Measurements from ENCODE around the gene MRPL45.

The MRPL45 gene

DNA sequence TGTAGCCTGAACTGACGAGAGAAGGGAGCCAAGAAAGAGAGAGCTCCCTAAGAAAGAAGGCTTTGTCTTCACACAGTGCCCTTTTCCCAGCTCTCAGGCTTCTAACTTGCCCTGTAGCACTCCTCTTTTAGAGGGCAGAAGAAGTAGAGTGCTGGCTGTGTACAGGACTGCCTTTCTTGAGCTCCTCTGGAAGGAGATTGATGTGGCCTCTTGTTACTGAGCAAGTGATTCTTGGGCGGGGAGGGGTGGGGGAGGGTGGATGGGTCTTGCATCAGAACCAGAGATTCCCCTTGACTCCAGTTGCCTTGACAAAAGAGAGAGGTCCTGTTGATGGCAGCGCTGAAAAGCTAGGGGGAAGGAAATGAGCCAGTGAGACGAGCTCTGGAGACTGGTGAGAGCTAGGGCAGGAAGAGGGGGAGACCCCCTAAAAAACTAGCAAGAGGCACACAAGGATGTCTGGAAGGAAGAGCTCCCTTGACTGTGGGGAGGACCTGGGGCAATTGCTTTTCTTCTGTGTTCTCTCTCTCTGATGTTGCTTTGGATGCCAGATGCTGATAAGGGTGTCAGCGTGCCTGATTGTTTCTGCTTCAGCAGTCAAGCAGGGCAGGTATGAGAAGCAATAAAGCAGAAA lies 28.4 kb downstream of the MRPL45 start:
- DNase-seq = no peak

GRCh38 chr17:38326996-38327792 lies 30.2 kb downstream of the MRPL45 start:
- no peak for DNase-seq

GRCh38 chr17:38327936-38328335 lies 31.0 kb downstream of the MRPL45 start:
- no peak for DNase-seq

DNA sequence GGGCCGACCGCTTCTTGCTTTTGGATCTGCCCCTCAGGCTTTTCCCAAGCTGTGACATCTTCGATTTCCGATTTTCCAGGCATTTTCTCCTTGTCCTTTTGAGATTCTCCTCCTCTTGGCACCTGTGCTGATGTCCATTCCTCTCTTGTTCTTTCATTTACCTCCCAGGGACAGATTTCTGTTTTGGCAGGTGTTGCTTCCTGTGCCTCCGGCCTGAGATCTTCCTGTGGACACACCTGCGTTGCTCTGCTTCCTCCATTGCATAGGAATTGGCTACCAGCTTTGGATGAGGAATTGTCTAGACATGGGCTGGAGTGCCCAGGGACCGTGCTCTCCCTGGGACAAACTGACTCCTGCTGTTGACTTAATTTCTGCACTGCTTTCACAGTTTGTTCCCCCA lies 31.7 kb downstream of the MRPL45 start:
- no peak for DNase-seq

DNA sequence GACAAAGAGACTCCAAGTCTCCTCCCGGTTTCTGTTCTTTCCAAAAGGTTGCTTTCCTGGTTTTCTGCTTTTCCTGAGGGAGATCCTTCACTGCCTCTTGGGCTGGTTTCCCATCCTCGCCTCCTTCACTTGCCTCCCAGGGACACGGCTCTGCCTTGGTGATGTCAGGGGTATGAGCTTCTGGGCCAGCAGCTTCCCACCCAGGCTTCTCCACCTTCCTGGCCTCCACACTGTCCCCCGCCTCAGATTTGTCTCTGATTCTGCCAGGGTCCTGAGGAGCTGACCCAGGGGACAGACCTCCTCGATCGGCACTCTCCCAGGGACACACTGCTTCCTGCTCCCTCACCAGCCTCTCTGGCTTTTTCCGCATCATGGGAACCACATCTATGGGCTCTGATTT lies 32.3 kb downstream of the MRPL45 start:
- no peak for DNase-seq

DNA sequence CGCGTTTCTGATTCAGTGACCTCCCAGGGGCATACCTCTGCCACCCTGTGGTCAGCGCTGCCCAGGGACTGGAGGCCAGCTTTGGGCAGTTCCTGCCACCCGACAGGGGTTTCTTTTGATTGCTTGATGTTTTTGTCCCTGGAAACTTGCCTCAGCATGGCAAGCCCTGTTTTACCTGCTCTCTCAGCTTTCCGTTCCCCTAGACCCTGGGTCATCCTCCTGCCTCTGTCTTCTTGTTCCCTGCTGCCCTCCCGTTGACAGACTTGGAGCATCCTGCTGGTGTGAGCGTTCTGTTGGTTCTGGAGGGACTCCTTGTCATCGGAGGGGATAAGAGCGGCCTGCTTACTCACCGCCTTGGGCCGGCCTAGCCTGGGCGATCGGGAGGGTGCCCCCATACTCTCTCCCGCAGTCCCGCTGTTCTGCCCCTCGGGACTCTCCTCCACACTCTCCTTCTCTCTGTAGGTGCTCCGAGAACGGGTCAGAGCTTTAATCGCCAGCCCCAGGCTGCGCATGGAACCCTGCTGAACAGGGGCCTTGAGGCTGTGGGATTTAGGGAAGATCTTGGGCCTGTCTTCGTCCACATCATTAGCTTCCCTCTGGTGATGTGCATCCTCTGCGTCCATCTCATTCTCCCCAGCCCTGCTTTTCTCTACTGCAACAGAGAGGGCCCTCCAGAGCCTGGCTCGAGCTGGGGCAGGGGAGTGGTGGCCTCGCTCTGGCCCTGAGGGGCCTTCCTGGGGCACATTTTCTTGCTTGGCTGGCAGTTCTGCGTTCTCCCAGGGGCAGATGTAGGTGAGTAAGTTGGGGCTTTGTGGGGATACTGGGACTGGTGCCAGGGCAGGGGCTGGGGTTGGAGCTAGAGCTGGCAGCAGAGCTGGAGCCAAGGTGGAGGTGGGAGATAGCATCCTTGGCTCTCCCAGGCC lies 33.1 kb downstream of the MRPL45 start:
- no peak for DNase-seq

DNA sequence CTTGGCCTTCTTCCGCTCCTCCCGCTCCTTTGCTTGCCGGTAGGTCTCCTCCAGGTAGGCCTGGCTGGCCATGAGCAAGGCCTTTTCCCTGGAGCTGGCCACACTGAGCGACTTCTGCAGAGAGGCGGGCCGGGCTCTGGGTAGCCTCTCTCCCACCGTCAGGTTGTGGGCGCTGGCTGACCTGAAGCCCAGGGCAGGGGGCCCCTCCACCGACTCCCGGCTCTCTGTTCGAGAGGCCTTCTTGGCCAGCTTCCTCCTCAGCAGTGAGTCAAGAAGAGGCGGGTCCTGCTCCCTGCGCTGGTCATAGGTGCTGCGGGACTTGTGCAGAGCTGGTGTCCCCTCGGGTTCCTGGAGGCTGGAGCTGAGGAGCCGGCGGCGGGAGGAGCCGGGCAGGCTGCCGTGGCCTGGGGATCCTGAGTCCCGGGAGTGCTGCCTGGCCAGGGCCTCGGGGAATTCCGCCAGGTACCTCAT lies 34.0 kb downstream of the MRPL45 start:
- DNase-seq = no peak

DNA sequence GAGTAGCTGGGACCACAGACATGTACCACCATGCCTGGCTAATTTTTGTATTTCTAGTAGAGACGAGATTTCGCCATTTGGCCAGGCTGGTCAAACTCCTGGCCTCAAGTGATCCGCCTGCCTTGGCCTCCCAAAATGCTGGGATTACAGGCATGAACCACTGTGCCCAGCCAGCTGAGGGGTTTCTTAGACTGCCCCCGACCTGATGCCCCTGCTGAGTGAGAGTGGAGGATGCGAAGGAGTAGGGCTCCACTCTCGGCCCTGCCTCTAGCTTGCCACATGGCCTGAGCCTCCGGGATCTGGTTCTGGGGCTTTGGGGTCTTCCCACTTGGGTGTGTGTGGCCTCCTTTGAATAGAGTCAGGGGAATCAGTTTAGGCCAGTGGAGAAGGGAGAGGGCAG lies 35.8 kb downstream of the MRPL45 start:
- no peak for DNase-seq

DNA sequence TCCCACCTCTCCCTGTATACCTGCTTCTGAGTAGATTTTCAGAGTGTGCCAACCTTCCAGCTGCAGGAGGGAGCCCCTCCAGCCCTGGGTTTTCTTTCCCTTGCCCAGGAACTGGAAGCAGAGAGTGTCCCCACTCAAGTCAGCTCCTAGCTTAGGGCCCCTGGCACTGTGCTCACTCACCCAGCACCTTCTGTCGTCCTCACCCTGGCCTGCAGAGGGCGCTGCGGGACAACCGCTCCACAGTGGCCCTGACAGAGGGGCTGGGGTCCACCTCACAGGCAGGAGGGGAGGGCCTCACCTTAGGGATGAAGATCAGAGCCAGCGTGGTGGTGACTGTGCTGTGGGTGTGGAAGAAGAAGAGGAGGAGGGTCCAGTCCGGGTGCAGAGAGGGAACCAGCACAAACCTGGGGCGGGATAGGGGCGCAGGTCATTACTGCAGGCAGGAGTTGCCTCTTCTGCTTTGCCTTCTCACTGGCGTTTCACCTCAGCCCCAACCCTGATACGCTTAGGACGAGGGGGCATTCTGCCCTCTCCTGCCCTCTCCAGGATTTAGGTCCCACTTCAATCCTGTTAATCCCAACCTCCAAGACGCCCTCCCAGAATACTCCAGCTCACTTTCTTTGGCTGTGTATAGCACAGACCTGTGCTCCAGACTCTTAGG lies 36.8 kb downstream of the MRPL45 start:
- no peak for DNase-seq

- no peak for DNase-seq
Observed at GRCh38 chr17:38334480-38335364, 37.8 kb downstream of the MRPL45 start.

DNA sequence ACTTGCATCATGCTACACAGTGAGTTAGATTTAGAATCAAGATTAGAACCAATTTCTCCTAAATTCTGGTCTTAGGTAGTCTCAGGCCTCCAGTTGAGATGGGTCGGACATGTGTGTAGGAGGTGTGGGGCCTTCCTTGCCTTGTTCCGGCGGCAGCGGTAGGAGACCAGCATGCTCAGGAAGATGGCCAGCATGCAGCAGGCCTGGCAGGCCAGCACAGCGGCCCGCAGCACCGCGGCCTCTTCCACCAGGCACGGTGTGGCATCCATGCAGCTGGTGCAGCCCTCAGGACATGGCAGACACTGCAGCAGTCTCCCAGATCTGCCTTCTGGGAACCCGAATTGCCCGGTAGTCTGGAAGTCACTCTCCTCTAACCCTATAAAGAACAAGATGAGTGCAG lies 39.9 kb downstream of the MRPL45 start:
- no peak for DNase-seq

GRCh38 chr17:38338053-38338452 lies 41.1 kb downstream of the MRPL45 start:
- DNase-seq = no peak

DNA sequence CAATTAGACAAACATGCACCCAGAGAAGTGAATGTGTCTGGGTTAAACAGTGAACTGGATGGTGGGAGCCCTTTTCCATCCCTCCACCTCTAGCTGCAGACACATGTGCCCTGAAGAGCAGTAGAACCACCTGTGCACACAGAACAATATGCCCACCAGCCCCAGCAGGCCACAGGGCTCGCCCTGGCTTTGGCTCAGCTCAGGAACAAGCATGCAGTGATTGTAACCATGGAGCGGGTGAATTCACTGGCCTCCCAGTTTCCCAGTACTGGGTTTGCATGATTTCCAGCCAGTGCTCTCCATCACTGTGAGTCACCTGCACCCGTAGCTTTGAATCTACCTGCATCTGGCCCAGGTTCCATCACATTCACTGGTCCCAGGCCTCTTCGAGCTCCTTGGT lies 41.6 kb downstream of the MRPL45 start:
- no peak for DNase-seq

DNA sequence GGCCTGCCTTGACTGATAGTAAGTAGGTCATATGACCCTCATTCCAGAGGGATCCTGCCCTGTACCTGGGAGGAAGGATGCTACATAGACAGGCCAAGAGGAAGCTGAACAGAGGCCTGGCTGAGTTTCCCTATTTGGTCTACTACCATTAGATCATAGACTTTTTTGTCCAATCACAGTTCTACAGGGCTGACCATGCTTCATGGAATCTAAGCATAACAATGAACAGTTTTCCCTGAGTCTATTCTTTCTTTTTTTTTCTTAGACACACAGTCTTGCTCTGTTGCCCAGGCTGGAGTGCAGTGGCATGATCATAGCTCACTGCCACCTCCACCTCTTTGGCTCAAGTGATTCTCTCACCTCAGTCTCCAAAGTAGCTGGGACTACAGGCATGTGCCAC lies 42.9 kb downstream of the MRPL45 start:
- DNase-seq = no peak

GRCh38 chr17:38341035-38341721 lies 44.2 kb downstream of the MRPL45 start:
- DNase-seq = no peak

GRCh38 chr17:38342886-38343607 lies 46.1 kb downstream of the MRPL45 start:
- no peak for DNase-seq

DNA sequence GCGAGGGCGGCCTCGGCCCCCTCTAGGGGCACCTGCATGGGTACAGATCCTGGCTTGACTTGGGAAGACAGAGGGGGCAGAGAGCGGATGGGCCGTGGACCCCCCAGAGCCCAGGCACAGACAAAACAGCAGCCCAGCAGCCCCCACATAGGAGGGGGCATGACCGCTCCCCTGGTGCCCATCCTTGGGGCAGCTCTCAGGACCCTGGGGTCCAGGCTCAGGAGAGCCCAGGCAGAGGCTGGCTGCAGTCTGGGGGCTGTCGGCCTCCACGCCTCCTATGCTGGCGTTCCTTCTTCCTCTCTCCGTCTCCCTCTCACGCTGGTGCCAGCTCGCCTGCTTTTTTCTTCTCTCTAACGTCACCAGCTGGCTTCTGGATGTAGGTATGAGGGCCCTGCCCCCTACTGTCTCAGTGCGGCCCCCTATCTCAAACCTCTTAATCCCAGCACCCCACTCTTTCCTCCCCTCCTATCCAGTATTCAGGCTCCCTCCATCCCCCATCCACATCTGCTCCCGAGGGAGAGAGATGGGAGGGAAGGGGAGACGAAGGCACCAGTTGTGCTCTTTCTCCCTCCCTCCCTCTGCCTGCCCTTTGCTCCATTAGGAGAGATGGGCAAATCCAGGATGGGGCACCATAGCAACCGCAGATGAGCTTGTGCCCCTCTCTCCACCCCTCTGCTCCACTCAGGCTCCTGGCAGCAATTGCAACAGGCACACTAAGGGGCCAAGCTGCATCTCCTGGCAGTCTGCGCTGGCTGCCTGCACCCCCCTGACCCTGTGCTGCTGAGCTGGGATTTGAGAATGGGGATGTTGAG lies 46.8 kb downstream of the MRPL45 start, which contains the start of gene GPR179:
TSS of gene GPR179 (minus strand) at position 349 of the 812 bp plus-strand sequence. CDS start at position 182, 167 bp downstream.
- DNase-seq = no peak

DNA sequence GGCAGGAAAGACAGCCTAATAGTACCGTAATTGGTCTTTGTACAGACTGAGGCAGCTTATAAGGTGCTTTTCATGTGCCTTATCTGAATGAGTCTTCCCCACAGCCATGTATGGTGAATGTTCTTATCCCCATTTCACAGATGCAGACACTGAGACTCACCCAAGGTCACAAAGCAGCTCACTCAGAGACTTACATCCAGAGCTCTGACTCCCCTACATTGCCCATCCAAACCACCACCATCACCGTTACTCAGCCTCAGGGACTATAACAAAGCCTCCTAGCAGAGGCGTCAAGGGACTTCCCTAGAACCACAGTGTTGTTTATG lies 47.4 kb downstream of the MRPL45 start:
- DNase-seq = no peak

DNA sequence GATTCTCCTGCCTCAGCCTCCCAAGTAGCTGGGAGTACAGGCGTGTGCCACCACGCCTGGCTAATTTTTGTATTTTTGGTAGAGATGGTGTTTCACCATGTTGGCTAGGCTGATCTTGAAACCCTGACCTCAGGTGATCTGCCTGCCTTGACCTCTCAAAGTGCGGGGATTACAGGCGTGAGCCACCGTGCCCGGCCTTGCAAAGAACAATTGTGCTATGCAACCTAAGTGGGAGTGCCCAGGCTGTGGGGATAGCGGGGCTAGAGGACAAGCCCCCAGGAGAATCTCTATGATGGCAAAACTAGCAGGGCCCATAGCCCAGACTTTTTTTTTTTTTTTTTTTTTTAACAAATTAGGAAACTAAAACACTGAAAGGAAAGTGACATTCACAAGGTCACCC lies 48.8 kb downstream of the MRPL45 start:
- no peak for DNase-seq

Measured in T1000 (cell line).